HL-60 (cell line): ENCODE results near the gene SSBP4.

ENCODE experiments used
- DNase-seq, 2 experiments: peaks; one replicate each; pipeline ENCODE4 v3.0.0-alpha.2; 2010 to 2020; ENCODE audit warnings: low read depth in 1 of 2, low spot score in 1 of 2
- H3K27ac ChIP-seq: fragments of 250-450 bp; sonication (Bioruptor Pico); replicated peaks from 2 replicates; pipeline ENCODE4 v1.5.1; 2020; ENCODE audit warnings: mild to moderate bottlenecking, moderate library complexity
- H3K27me3 ChIP-seq: fragments of 250-450 bp; sonication (Bioruptor Pico); 2 replicates; pipeline ENCODE4 v1.5.1; 2021; ENCODE audit warnings: mild to moderate bottlenecking, moderate library complexity; ENCODE audit not compliant: insufficient read depth, poor library complexity, severe bottlenecking
- H3K4me3 ChIP-seq: replicated peaks from 2 replicates; pipeline ENCODE4 v1.5.1; 2011; ENCODE audit warnings: mild to moderate bottlenecking, control low read depth, low read length; ENCODE audit not compliant: insufficient read depth
- CTCF ChIP-seq: IDR thresholded peaks from one replicate; pipeline ENCODE4 v1.5.1; 2011; ENCODE audit warnings: low read length, control low read depth, inconsistent platforms; ENCODE audit not compliant: insufficient read depth
- GABPA ChIP-seq: IDR thresholded peaks from 2 replicates; pipeline ENCODE4 v1.6.1; 2012; ENCODE audit warnings: low read depth
- POLR2AphosphoS5 ChIP-seq: IDR thresholded peaks from 2 replicates; pipeline ENCODE4 v1.6.1; 2012; ENCODE audit warnings: low read depth
- REST ChIP-seq: IDR thresholded peaks from 2 replicates; pipeline ENCODE4 v1.6.1; 2012; ENCODE audit warnings: low read depth; ENCODE audit not compliant: insufficient replicate concordance
- SPI1 ChIP-seq: IDR thresholded peaks from 2 replicates; pipeline ENCODE4 v1.6.1; 2012; ENCODE audit warnings: low read depth, mild to moderate bottlenecking, borderline replicate concordance

SSBP4 gene

GRCh38 chr19:18473003-18473705 is 54.0 kb downstream of the SSBP4 start:
- DNase-seq, result no peak
- Histone ChIP-seq H3K27ac (no peak overlapping the region), H3K4me3 (no peak overlapping the region), H3K27me3 (no peaks in the 10 kb centered on the region)
- TF ChIP-seq CTCF (no peak), SPI1 (no peak), POLR2AphosphoS5 (no peak), GABPA (no peak)

- Histone ChIP-seq H3K27me3 (no peaks in the 10 kb centered on the region), H3K27ac (no peak overlapping the region), H3K4me3 (no peak overlapping the region)
- no peak for DNase-seq
- TF ChIP-seq REST, result no peak
- TF ChIP-seq GABPA, result no peak
- no peak for TF ChIP-seq CTCF
These were observed 54.5 kb downstream of the SSBP4 start for GRCh38 chr19:18473706-18474087.

GRCh38 chr19:18474366-18474887 is 55.2 kb downstream of the SSBP4 start:
- no peak overlapping the region for H3K4me3 ChIP-seq
- H3K27ac ChIP-seq, result no peak overlapping the region
- DNase-seq, result no peak
- no peak for TF ChIP-seq CTCF
- no peak for TF ChIP-seq GABPA
- TF ChIP-seq POLR2AphosphoS5, result no peak
- no peak for TF ChIP-seq SPI1
- TF ChIP-seq REST, result no peak
- no peaks in the 10 kb centered on the region for H3K27me3 ChIP-seq

- no peak for TF ChIP-seq POLR2AphosphoS5
- TF ChIP-seq REST, result no peak
- TF ChIP-seq SPI1, result no peak
- no peak for TF ChIP-seq GABPA
- TF ChIP-seq CTCF, result no peak
- Histone ChIP-seq H3K4me3 (no peak overlapping the region), H3K27ac (no peak overlapping the region), H3K27me3 (no peaks in the 10 kb centered on the region)
- no peak for DNase-seq
These were observed 55.8 kb downstream of the SSBP4 start for GRCh38 chr19:18475004-18475453.
